ENCODE results near the gene HAO1. TPM values are rescaled to one million over a fixed set of nuclear protein-coding genes. Genes with fewer than 3 reads are reported as not detected.
A peak's percentile ranks its signal among the peaks of the same experiment; 100 is the strongest.

Gene HAO1
- total and polyA plus RNA-seq, 2 experiments from 2014 or later: 1.7 to 2.7 TPM

DNA sequence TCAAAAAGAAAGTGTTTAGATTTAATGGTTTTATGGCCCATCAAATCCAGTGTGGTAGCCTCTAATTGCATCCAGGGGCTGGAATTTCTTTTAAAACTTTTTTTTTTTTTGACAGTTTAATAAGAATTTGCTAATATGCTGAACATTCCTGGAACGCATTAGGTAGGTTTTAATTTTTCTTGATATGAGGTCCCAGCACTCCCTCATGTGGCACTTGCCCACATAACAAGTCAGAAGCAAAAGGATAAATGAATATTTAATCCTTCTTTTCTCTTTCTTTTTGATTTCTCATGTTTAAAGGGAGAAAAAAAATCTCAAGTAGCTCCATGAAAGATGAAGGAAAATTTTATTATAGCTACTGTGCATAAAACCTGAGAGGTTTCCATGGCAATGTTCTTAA lies 13.5 kb downstream of the HAO1 start:
- TF ChIP-seq, protein P1, sequence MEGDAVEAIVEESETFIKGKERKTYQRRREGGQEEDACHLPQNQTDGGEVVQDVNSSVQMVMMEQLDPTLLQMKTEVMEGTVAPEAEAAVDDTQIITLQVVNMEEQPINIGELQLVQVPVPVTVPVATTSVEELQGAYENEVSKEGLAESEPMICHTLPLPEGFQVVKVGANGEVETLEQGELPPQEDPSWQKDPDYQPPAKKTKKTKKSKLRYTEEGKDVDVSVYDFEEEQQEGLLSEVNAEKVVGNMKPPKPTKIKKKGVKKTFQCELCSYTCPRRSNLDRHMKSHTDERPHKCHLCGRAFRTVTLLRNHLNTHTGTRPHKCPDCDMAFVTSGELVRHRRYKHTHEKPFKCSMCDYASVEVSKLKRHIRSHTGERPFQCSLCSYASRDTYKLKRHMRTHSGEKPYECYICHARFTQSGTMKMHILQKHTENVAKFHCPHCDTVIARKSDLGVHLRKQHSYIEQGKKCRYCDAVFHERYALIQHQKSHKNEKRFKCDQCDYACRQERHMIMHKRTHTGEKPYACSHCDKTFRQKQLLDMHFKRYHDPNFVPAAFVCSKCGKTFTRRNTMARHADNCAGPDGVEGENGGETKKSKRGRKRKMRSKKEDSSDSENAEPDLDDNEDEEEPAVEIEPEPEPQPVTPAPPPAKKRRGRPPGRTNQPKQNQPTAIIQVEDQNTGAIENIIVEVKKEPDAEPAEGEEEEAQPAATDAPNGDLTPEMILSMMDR (IDR thresholded peaks at IDR 0.05; ENCODE audit: poor library complexity): peak; percentile 71
- no peak for TF ChIP-seq EZH2phosphoT487 (IDR thresholded peaks at IDR 0.05; ENCODE audit: low read depth, severe bottlenecking, unreplicated experiment)
- TF ChIP-seq EZH2 (IDR thresholded peaks at IDR 0.05; ENCODE audit: borderline replicate concordance): no peak
- H2AFZ ChIP-seq: no peak overlapping the region
- no peaks in the 10 kb centered on the region for H3K9me2 ChIP-seq (replicated peaks; ENCODE audit: insufficient read depth)
- no peaks in the 10 kb centered on the region for H3K79me2 ChIP-seq
- H3K4me2 ChIP-seq: no peak overlapping the region
- no peaks in the 10 kb centered on the region for H4K20me1 ChIP-seq (ENCODE audit: insufficient read depth, poor library complexity, severe bottlenecking)
- no peak overlapping the region for H3K4me3 ChIP-seq
- 19% methylated on average over 1 of the region's 1 CpG for WGBS (ENCODE audit: low lambda C conversion rate, missing lambda C conversion rate)
- no peaks in the 10 kb centered on the region for H3K27me3 ChIP-seq
- H3K36me3 ChIP-seq (replicated peaks; ENCODE audit: insufficient read depth, low read depth): no peaks in the 10 kb centered on the region
- no peaks in the 10 kb centered on the region for H3K9me3 ChIP-seq (ENCODE audit: low read depth)
- H3K27ac ChIP-seq: no peak overlapping the region
- no peaks in the 10 kb centered on the region for H3K4me1 ChIP-seq (ENCODE audit: insufficient read depth)
- peak; percentile 38 for DNase-seq (ENCODE audit: low spot score)

DNA sequence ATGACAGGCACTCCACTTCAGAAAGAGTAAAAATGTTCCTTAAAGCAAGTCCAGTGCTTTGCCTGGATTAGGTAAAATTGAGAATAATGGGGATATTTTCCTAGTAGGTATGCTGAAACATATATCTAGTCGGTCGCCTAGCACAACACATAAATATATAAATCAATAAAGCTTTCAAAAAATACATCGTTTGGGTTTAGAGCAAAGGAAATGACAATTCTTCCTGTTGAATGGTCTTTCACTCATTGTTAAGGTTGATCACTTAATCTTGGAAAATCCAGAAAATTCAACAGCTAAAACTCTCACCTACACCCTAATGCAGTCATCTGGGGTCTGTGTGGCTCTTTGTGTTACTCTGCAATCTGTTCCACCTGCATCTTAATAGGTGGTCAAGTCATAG lies 13.9 kb downstream of the HAO1 start:
- H3K4me1 ChIP-seq (ENCODE audit: insufficient read depth): no peaks in the 10 kb centered on the region
- no peak overlapping the region for H3K4me3 ChIP-seq
- H3K79me2 ChIP-seq: no peaks in the 10 kb centered on the region
- no peak overlapping the region for H3K4me2 ChIP-seq
- no peaks in the 10 kb centered on the region for H3K36me3 ChIP-seq (replicated peaks; ENCODE audit: insufficient read depth, low read depth)
- no peaks in the 10 kb centered on the region for H4K20me1 ChIP-seq (ENCODE audit: insufficient read depth, poor library complexity, severe bottlenecking)
- no peak for DNase-seq (ENCODE audit: low spot score)
- H2AFZ ChIP-seq: no peak overlapping the region
- no peaks in the 10 kb centered on the region for H3K9me3 ChIP-seq (ENCODE audit: low read depth)
- TF ChIP-seq EZH2 (IDR thresholded peaks at IDR 0.05; ENCODE audit: borderline replicate concordance): no peak
- TF ChIP-seq EZH2phosphoT487 (IDR thresholded peaks at IDR 0.05; ENCODE audit: low read depth, severe bottlenecking, unreplicated experiment): no peak
- TF ChIP-seq, protein P1 (IDR thresholded peaks at IDR 0.05; ENCODE audit: poor library complexity): no peak
- H3K9me2 ChIP-seq (replicated peaks; ENCODE audit: insufficient read depth): no peaks in the 10 kb centered on the region
- no peaks in the 10 kb centered on the region for H3K27me3 ChIP-seq
- no peak overlapping the region for H3K27ac ChIP-seq
- 74% methylated on average over 3 of the region's 3 CpGs for WGBS (ENCODE audit: low lambda C conversion rate, missing lambda C conversion rate)

DNA sequence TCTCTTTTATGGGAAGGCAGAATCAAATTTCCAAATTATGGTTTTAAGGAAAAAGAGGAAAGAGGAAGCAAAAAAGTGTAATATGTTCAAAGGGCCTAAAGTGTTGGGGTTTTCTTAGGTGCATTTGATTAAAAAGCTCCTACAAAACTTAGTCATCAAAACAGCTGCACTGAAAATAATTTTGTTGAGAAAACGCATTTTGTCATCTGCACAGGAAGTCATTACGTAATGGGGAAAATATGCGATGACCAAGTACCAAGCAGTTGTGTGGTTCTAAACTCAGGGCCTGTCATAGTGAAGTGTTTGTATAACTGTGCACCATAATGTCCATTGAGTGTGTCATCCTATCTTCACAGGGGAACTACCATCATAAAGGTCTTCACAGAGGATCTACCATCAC lies 15.6 kb downstream of the HAO1 start:
- H3K4me1 ChIP-seq (ENCODE audit: insufficient read depth): no peaks in the 10 kb centered on the region
- peak; percentile 12 for DNase-seq (ENCODE audit: low spot score)
- H3K9me2 ChIP-seq (replicated peaks; ENCODE audit: insufficient read depth): no peaks in the 10 kb centered on the region
- no peaks in the 10 kb centered on the region for H4K20me1 ChIP-seq (ENCODE audit: insufficient read depth, poor library complexity, severe bottlenecking)
- no peak overlapping the region for H3K4me2 ChIP-seq
- WGBS (ENCODE audit: low lambda C conversion rate, missing lambda C conversion rate): 75% methylated on average over 3 of the region's 3 CpGs
- H2AFZ ChIP-seq: no peak overlapping the region
- no peak overlapping the region for H3K27ac ChIP-seq
- TF ChIP-seq, protein P1 (IDR thresholded peaks at IDR 0.05; ENCODE audit: poor library complexity): no peak
- TF ChIP-seq EZH2phosphoT487 (IDR thresholded peaks at IDR 0.05; ENCODE audit: low read depth, severe bottlenecking, unreplicated experiment) (no peak), EZH2 (IDR thresholded peaks at IDR 0.05; ENCODE audit: borderline replicate concordance) (no peak)
- no peaks in the 10 kb centered on the region for H3K9me3 ChIP-seq (ENCODE audit: low read depth)
- no peaks in the 10 kb centered on the region for H3K36me3 ChIP-seq (replicated peaks; ENCODE audit: insufficient read depth, low read depth)
- no peaks in the 10 kb centered on the region for H3K27me3 ChIP-seq
- no peak overlapping the region for H3K4me3 ChIP-seq
- no peaks in the 10 kb centered on the region for H3K79me2 ChIP-seq

DNA sequence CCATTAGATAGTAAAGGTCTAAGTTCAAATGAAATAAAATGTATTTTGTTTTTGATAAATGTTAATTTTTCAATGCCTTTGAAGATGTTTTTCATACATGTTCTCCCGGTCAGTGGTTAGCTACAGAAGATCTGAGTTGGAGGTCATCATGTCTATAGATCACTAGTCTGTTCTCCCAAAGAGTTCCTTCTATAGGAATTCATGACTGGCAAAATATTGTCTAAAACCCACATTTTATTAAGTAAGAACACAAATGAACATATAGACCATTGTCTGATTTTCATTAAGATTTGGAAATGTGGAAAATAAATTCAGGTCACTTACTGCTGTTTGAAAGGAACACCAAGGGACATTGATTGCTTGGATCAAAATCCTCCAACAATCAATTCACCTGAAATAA lies 23.6 kb downstream of the HAO1 start:
- Histone ChIP-seq H3K4me1 (ENCODE audit: insufficient read depth) (no peaks in the 10 kb centered on the region), H3K4me3 (no peak overlapping the region), H3K79me2 (no peaks in the 10 kb centered on the region), H2AFZ (no peak overlapping the region), H3K9me3 (ENCODE audit: low read depth) (no peaks in the 10 kb centered on the region), H3K9me2 (replicated peaks; ENCODE audit: insufficient read depth) (no peaks in the 10 kb centered on the region), H3K4me2 (no peak overlapping the region), H3K36me3 (replicated peaks; ENCODE audit: insufficient read depth, low read depth) (no peaks in the 10 kb centered on the region), H3K27ac (no peak overlapping the region), H3K27me3 (no peaks in the 10 kb centered on the region), H4K20me1 (ENCODE audit: insufficient read depth, poor library complexity, severe bottlenecking) (no peaks in the 10 kb centered on the region)
- TF ChIP-seq EZH2 (IDR thresholded peaks at IDR 0.05; ENCODE audit: borderline replicate concordance): no peak
- no peak for TF ChIP-seq EZH2phosphoT487 (IDR thresholded peaks at IDR 0.05; ENCODE audit: low read depth, severe bottlenecking, unreplicated experiment)
- TF ChIP-seq, protein P1 (IDR thresholded peaks at IDR 0.05; ENCODE audit: poor library complexity): no peak
- 96% methylated on average over 1 of the region's 1 CpG for WGBS (ENCODE audit: low lambda C conversion rate, missing lambda C conversion rate)
- DNase-seq (ENCODE audit: low spot score): no peak
